NCI-H1092 (cell line): ENCODE measurements around the gene METRN.
A peak's percentile ranks its signal among the peaks of the same experiment; 100 is the strongest.
"Not testable (repeated sequence)": the region's sequence is repeated elsewhere in the genome, so short reads cannot be mapped to it uniquely, and the experiment has no call there.

Experiments used
- DNase-seq: peaks from one replicate; lab custom pipeline; 2025; lab: John Stamatoyannopoulos, UW

Gene METRN

GRCh38 chr16:709566-710499 is 5.1 kb upstream of the METRN start:
- peak; percentile 87 for DNase-seq

GRCh38 chr16:710500-711075 is 4.3 kb upstream of the METRN start:
- DNase-seq: no peak

GRCh38 chr16:711084-711483 is 3.8 kb upstream of the METRN start:
- DNase-seq: no peak

GRCh38 chr16:711548-712320 is 3.2 kb upstream of the METRN start:
- DNase-seq: peak; percentile 52

GRCh38 chr16:712740-713250 is 2.1 kb upstream of the METRN start:
- DNase-seq: not testable (repeated sequence)

- no peak for DNase-seq
Measured at GRCh38 chr16:714079-714478, 839 bp upstream of the METRN start.

- DNase-seq: no peak
Measured at GRCh38 chr16:715477-716199, 720 bp downstream of the METRN start.

GRCh38 chr16:716200-716568 is 1.3 kb downstream of the METRN start:
- DNase-seq: peak; percentile 36

GRCh38 chr16:716768-717325 is 1.9 kb downstream of the METRN start:
- no peak for DNase-seq

- DNase-seq: no peak
Measured at GRCh38 chr16:717450-718245, 2.7 kb downstream of the METRN start.

- no peak for DNase-seq
Measured at GRCh38 chr16:718389-718788, 3.5 kb downstream of the METRN start.

GRCh38 chr16:718922-719321 is 4.0 kb downstream of the METRN start:
- DNase-seq: no peak

- DNase-seq: no peak
Measured at GRCh38 chr16:719815-720446, 5.0 kb downstream of the METRN start.

- peak; percentile 65 for DNase-seq
Measured at GRCh38 chr16:720447-720989, 5.6 kb downstream of the METRN start.

GRCh38 chr16:720990-721764 is 6.3 kb downstream of the METRN start, which contains the start of gene ANTKMT:
TSS of gene ANTKMT (plus strand) at chr16:721146. CDS start at chr16:721275, 129 bp downstream.
- DNase-seq: peak; percentile 83

- DNase-seq: no peak
Measured at GRCh38 chr16:721765-722540, 7.0 kb downstream of the METRN start.

- no peak for DNase-seq
Measured at GRCh38 chr16:722835-723633, 8.1 kb downstream of the METRN start.
